B cell (primary cell): ENCODE results near the gene UBE2O.

Experiments used
- CTCF ChIP-seq: fragments of 200-600 bp; IDR thresholded peaks from one replicate; pipeline ENCODE4 v1.8.0; 2022; ENCODE audit warnings: antibody characterized with exemption, mild to moderate bottlenecking
- EZH2 ChIP-seq: IDR thresholded peaks from 2 replicates; pipeline ENCODE4 v1.6.1; 2012; ENCODE audit warnings: borderline replicate concordance, low read depth, mild to moderate bottlenecking, moderate library complexity, low read length; ENCODE audit not compliant: insufficient read depth, poor library complexity, severe bottlenecking

GRCh38 chr17:76351526-76352071 lies 101.4 kb downstream of the UBE2O start:
- TF ChIP-seq CTCF (no peak), EZH2 (no peak)
